Eye (tissue), 1 donor: ENCODE data around the gene NLN.

Experiments
- DNase-seq: peaks from one replicate; pipeline ENCODE4 v3.0.0-alpha.2; 2015

NLN gene

DNA sequence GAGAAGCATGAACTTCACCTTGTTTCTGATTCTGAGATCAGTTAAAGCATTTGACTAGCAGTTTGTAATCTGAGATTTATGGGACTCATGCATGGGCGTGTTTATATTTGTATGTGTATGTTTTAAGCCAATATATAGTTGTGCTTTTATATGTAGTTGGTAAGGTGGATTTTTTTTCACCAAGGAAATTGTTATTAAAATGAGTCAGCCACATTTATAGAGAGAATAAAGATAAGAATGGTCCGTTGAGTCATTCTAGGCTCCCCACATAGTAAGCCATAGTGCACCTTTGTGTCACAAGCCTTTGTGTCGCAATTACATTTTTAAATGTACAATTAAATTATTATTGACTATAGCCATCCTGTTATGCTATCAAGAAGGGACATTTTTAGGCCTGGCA, 89.0 kb downstream of the NLN start:
- no peak for DNase-seq

DNA sequence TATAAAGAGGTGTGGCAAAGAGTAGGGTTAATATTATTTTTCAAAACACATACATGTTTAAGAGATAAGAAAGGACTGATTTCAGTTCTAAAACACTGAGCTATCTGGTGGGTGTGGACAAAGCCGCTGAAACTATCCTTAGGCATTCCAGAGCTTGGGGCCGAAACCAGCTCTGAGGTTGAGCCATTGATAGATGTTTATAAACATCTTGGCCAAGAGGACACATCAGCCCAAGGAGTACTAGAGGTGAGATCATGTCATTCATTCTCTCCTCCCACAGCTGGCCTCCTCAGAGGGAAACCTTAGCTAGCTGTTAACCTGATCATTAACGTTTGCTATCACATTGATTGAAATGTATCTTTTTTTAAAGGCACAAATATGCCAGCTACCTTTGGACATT, 89.9 kb downstream of the NLN start:
- DNase-seq, result no peak

DNA sequence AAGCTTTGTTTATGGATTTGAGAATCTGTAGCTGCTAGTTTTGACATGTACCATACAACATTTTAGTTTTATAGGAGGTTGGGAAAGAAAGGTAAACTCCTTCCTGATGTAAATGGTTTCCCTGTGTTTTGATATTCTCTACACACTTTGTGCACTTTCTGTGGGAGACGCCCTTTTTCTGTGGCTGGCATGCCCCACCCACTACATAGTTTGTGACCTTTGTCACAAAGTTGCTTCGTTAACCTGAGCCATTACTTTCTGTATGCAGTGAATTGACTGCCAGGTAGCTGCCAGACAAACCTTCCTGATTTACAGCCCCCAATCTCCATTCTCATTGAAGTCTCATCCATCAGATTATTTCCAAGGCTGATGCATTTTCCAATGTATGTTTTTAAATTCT, 90.6 kb downstream of the NLN start:
- no peak for DNase-seq

DNA sequence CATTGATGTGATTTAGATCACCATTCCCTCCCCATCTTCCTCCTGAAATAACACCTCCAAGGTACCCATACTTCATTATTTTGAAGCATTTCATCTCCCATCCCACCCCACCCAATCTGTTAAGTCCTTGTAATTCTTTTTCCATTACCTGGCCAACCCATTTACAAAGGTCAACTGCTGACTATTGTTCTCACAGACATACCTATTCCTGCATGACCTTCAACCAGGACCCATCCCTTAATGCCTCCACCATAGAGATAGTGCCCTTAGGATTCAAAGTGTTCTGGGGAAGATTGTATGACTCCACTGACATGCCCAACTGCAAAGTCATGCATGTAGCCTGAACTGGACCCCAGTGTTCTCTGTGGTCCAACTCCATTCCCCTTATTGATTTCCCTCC, 91.2 kb downstream of the NLN start:
- no peak for DNase-seq

DNA sequence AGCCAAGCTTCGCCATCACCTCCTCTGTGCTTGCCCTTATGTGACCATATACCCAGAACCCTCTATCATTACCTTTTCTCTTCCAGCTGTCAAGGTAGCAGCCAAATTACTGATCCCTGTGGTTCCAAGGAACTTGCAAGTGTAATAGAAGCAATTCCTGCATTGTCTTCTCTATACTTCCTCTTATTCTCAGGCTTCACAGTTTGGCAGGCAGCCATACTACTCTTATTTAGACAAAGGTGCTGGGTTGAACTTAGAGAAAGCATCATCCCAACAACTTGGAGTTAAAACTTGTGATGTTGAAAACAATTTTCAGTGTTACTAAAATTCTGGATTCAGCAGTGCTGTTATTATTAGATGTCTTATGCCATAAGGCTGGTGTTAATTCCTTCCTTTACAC, 93.2 kb downstream of the NLN start:
- DNase-seq, result no peak

DNA sequence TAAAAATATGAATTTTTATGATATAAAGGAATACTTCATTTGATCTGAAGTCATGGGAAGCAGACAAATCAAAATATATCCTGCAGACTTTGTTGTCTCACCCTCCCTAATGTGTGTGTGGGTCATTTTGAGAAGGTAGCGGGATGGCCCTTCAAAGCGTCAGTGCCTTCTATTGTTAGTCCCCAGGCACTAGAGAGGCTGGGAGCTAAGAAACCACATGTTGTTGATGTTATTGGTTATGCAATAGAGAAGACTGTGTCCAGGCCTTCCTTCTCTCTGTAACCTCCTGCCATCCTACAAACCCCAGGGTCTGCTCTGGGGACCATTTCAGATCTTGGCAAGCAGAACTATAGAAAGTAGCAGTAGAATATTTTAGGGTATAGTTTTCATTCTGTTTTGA, 94.7 kb downstream of the NLN start:
- DNase-seq, result no peak

DNA sequence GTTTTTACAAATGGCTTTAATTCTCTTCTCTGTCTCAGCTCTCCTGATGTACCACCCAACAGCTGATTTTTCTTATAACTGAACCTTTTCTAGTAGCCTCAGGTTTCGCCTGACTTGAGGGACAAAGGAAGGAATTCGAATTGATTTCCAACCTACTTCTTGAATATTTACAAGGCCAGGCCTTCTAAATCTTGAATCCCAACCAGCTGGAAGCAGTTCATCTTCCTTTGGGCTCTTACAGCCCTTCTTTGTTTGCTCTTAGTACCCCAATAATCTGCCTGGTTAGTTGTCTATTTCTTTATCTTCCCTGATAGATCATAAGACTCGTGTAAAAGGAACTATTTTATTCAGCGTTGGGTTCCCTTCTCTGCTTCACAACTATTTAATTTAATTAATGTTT, 95.9 kb downstream of the NLN start:
- DNase-seq, result no peak

DNA sequence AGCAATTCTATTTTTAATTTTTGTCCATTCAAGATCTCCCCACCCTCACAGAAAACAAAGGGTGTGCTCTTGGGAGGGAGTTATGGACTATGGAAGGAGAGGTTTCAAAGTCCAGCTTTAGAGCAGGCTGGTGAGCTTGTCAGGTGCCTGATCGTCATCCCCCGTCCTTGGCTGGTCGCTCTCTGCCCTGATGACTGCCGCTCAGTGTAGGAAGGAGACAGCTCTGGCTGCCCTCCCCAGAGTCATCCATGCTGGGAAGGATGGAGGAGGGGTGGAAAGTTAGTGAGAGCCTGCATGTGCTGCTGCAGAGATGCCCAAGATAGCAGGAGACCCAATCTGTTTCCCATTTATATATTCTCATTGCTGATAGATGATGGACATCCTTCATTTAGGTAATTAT, 96.6 kb downstream of the NLN start:
- DNase-seq, result no peak

DNA sequence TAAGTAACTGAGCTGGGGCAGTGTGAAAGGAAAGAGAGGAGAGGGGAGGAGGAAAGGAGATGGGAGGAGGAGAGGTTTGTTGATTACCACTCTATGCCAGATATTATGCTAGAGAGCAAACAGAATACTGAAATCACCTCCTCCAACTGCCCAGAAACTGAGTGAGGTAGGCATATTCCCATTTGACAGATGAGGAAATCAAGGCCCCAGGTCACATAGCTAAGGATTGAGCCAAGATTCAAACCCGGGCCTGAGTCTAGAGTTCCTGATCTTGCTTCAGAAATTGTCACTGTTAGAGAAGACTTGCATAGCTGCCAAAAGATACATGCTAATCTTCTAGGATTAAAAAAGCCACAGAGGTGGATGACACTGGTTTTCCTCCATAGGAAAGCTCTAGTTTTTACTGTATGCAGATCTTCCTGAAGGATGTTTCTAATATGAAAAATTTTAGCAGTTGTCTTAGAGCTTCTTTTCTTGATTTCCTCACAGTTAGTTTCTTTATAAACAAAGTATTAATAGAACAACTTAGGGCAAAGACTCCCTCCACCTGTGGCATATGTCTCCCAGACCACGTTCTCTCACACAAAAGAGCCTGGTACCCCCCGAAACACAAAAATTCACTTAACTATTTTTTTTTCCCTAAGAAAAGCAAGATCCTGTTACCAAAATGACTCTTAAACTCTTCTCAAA, 97.4 kb downstream of the NLN start:
- DNase-seq, result no peak

DNA sequence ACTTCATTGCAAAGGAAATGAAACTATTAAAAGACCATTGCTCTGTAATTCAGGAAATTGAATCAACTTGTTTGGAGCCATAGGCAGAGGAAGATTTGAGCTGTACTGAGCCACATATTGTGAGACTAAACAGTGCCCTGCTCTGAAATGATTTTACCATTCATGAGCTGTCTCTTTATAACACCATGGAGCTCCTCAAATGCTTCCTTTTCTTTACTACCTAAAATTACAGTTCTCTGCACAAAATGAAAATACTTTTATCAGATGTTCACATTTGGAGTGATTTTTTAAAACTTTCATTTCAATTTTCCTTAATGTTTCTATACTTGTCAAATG, 97.9 kb downstream of the NLN start:
- no peak for DNase-seq

DNA sequence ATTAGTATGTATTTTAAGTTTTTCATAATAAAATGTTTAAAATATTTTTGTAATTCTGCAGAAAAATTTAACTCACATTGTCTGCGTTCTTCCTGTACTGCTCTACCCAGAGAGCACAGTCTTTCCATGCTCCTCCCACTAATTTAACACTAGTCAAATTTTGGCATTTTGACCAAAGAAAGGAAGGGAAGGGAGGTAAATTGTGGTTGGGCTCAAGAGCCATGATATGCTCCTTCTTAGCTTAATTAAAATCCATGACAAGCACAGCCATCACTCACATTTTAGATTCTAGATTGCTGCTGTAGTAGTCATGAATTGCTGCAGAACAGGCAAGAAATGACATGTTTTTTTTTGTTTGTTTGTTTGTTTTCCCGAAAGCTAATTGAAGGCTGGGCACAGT, 98.4 kb downstream of the NLN start:
- no peak for DNase-seq

DNA sequence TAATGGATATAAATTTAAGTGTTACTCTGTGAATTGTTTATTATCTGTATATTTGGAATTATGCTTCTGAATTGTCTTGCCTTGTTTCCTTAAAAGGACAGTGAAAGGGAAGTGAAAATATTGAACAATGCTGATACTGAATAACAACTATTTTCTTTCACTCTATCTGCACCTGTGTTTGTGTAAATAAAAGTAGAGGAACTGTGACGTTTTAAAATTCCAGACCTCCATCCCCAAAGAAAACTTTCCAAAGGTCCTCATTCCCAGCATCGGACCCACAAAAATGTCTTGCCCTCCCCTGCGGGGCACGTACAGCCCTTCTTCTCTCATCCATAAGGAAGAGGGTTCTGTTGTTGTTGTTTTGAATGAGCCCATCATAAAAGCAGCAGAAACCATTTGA, 100.0 kb downstream of the NLN start:
- DNase-seq, result no peak

DNA sequence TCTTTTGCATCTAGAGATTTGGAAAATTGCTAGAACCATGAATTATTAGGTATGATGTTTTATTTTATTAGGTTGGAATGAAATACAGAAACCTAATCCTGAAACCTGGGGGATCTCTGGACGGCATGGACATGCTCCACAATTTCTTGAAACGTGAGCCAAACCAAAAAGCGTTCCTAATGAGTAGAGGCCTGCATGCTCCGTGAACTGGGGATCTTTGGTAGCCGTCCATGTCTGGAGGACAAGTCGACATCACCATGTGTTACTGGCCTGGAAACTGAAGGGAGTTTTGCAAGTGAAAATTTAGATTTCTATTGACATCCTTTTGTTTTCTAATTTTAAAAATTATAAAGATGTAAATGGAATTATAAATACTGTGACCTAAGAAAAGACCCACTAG, 100.7 kb downstream of the NLN start:
- DNase-seq, result no peak

DNA sequence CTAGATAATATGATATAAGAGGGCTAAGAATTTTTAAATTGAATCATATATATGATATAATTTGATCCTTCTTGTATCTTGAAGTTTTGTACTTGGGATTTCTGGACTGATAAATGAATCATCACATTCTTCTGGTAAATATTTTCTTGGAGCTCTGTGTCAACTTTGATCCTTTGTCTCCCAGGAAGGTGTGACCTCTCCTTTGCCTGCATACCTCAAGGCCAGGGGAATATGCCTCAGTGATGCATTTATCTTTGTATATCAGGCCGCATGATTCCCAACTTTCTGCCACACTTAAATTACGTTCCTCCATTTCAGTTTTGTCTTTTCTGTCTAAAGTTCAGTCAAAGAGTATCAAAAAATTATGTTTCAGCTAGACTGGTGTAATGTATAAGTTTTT, 101.2 kb downstream of the NLN start:
- DNase-seq, result no peak

DNA sequence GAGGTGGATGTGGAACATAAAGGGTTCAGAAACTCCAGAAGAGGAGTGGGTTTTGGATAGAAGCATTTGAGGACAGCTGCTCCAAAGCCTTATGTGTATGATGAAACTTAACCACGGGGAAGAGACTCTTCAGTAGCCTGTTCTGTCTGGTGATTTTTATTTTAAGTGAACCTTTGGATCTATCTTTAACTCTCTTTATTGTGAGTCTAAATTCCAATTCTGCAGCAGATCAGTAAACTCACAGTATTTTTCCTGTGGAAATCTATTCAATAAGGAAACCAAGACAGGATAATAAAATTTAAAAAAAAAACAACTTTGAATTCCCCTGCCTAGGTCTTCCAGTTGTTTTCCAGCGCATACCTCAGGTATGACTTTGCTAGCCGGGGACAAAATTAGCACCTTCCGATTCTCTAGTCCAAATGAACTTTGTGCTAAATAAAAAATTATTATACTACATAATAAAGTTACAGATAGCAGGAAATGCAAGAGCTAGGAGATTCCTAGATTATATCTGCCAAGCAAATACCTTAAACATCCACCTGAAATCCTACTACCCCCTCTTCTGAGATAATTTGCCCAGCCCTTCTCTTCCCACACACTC, 101.9 kb downstream of the NLN start:
- no peak for DNase-seq

DNA sequence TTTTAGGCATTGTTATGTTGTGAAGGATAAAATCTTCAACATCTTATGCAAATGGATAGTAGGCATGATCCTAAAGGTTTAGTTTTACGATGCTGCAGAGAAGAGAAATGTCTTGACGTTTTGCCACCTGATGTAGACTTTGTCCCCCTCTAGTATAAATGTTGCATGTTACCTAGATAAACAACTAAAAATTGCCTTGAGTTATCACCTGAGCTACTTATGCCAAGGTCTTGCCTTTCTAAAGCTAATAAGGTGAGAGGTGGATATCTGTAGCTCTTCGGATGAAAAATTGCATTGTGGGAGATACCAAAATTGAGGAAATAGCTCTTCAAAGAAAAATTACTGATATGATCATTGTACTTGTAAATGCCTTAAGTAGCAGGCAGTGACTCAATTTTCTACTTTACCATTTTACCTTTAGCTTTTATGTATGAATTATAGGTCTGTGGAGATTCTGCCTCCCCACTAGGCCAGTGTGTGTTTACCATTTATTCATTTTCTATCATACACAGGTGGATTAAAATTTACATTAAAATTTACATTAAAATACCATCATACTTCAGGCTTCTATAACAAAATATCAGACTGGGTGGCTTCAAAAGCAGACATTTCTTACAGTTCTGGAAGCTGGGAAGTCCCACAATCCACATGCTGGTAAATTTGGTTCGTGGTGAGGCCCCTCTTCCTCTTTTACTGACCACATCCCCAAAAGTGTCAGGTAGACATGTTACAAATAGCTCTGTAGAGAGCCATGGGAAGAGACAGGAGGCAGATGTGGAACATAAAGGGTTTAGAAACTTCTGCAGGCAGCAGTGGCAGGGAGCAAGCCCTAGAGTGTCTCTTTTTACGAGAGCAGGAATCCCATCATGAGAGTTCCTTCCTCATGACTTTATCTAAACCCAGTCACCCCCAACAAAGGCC, 103.7 kb downstream of the NLN start:
- no peak for DNase-seq

DNA sequence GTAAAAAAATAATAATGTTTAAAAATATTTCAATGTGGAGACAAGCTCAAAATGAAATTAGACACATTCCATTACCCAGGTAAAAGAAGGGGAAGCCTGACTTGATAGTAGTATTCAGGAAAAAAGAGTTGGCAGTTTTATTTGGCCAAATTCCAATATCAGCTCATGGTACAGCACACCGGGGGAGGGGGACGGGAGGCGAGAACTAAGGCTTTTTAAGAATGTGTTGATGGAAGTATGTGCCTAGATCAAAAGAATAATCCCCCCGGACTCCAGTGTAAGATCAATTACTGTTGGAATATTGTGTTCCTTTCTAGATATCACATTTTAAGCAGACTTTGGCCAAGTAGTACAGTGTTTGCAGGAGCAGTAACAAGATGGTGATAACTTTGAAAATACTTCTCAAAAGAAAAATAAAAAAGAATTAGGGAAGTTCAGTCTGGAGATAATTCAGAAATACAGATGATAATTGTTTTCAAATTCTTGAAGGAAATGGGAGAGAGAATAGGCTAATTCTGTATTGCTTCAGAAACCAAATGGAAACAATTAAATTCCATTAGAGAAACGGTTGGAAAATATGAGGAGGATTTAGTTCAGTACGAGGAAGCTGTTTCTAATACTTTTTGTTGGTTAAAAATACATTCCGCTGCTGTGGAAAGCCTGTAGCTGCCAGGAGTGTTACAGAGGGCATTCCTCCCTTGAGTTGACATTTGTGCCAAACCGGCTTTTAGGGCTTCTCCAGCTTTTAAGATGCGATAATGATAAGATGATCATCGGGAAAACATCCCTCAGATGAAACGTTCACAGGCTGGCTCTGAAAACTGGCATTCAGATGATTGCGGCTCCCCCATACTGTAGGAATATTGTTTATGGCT, 106.3 kb downstream of the NLN start:
- DNase-seq, result peak; percentile 63

DNA sequence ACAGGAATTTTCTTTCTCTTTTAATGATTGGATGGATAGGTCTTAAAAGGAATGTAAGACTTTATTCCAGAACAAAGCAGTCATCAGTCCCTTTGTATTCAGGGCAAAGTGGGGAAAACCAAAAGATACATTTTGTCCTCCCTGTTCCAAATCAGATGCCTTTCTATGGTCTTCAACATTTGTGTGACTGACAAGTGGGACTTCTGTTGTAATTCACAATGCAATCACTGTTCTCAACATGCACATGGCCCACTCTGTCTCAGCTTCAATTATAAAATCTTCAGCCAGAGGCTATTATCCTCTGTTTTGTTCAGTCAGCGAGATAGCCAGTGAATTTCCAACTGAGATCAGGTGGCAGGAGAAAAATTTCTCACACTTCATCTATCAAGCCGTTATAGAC, 108.9 kb downstream of the NLN start:
- DNase-seq, result peak; percentile 56

DNA sequence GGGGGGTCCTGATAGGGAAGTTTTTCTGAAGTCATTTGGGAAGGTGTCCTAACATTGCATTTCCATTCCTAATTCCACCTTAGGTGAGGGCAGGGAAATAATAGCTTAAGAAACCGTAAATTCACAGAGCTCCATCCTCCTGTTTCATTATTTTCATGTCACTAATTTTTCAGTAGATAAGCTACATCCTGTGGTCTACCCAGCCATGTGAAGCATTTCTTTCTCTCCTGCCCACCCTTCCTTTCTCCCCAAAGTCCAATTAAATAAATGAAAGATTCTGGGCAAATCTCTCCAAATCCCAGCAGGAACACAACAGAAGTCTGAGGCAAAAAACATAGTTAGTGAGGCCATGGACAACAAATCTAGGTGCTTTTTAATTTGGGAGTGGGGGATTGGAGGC, 109.3 kb downstream of the NLN start:
- no peak for DNase-seq

DNA sequence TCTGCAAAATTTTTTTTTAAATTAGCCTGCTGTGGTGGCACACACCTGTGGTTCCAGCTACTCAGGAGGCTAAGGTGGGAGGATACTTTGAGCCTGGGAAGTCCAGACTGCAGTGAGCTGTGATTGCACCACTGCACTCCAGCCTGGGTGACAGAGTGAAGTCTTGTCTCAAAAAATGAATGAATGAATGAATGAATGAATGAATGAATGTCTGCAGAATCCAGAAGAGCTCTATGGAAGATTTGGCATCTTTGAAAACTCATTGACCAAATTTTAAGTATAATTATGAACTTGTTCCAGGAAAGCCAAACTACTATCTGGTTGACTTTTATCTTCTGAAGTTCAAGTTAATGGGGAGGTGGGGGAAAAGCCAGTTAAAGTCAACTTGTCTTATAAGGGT, 110.1 kb downstream of the NLN start:
- no peak for DNase-seq

DNA sequence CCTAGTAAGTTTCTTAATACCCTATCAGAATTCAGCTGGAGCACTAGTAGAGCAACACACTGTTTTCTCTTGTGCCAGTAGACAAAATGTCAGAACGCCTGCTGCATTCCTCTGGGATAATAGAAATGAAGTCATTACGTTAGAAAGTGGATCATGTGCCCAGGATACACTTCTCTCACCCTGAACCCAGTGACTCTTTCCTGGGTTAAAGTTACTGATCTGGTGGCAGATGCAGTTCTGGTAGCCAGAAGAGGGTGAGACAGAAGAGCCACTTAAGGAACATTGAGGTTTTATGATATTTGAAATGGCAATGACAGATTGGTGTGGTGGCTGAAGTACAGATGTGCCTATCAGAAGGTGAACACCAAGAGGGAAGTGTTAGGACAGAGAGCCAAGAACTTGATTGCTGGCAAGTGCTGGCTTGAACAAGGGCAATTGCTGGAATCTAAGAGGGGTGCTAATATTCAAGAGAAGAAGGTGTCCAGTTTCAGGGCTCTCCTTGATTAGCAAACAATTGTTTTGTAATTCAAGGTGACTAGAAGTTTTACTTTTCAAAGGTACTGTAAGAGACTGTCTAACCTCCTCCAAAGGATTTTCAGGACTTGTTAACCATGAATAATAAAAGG, 110.7 kb downstream of the NLN start:
- DNase-seq, result no peak

DNA sequence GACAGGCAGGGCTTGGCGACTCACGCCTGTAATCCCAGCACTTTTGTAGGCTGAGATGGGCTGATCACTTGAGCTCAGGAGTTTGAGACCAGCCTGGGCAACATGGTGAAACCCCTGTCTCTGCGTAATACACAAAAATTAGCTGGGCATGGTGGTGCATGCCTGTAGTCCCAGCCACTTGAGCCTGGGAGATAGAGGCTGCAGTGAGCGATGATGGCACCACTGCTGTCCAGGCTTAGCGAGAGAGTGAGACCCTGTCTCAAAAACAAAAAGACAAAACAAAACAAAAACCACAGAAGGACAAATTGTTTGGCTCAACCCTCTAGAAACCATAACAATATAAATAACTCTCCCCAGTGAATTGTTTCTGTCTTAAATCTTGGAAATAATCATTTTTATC, 111.8 kb downstream of the NLN start:
- DNase-seq, result no peak

DNA sequence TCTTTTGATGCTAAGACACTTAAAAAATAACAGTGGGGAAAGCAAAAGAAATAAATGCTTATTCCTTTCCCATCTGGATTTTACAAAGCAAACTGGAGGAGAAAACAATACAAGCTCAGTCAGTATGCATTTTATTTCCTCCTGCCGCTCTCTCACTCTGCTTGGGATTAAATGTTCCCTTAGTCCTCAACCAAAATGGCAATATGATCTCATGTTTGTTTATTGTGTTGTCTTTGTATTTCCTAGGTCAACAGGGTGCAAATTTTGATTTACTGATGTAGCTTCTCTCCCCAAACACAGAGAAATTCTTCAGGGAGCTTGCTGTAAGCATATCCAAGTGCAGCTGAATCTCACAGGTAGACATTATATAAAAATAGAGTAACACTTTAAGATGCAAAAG, 112.3 kb downstream of the NLN start:
- no peak for DNase-seq
